Measurements from ENCODE around the gene AGPS.

- TF ChIP-seq EZH2phosphoT487 (IDR thresholded peaks at IDR 0.05; ENCODE audit: insufficient read depth, low read depth), result no peak
- TF ChIP-seq EZH2 (IDR thresholded peaks at IDR 0.05; ENCODE audit: insufficient read depth, poor library complexity, severe bottlenecking), result no peak
These were observed 103.4 kb downstream of the AGPS start for GRCh38 chr2:177495945-177496344.

Measured in GM23248 (cell line).